ENCODE measurements around the gene KLHL40. TPM values are rescaled to one million over a fixed set of nuclear protein-coding genes. Genes with fewer than 3 reads are reported as not detected.

The KLHL40 gene
- total RNA-seq, 3 donors from 2014 or later (not counting 1 experiment from before 2014, with no cell fraction given) = not detected

DNA sequence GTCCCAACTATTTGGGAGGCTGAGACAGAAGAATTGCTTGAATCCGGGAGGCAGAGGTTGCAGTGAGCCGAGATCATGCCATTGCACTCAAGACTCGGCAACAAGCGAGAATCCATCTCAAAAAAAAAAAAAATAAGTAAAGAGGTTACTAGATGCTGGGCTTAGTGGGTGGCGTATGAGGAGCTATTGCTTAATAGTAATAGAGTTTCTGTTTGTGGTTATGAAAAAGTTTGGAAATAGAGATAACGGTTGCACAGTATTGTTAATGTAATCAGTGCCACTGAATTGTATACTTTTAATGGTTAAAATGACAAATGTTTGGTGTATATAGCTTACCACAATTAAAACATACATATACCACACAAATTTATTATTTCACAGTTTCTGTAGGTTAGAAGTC, 32.0 kb downstream of the KLHL40 start:
- no peaks in the 10 kb centered on the region for H3K9me3 ChIP-seq (ENCODE audit: control insufficient read depth, insufficient read depth, low read length)
- ATAC-seq = no peak
- Mint-ChIP-seq H3K27me3 (ENCODE audit: low read depth in 2 of 2) (peaks cover 12 to 26% of the 10 kb centered on the region in 2 donors), H3K9me3 (no peaks in the 10 kb centered on the region), H3K36me3 (no peaks in the 10 kb centered on the region), H3K4me1 (no peaks in the 10 kb centered on the region), H3K27ac (no peak overlapping the region), H3K4me3 (no peak overlapping the region)
- no peaks in the 10 kb centered on the region for H3K36me3 ChIP-seq (ENCODE audit: control insufficient read depth, insufficient read depth, low read length)
- intact Hi-C loops (cut with micrococcal nuclease) = no loop called here
- no peak overlapping the region for H3K4me3 ChIP-seq (ENCODE audit: low read length)
- 84% methylated on average over 6 of the region's 6 CpGs for WGBS (ENCODE audit: insufficient coverage)
- H3K27ac ChIP-seq (ENCODE audit: low read length) = no peak overlapping the region
- H3K4me1 ChIP-seq (ENCODE audit: control insufficient read depth, insufficient read depth, low read length) = no peaks in the 10 kb centered on the region
- TF ChIP-seq CTCF (IDR thresholded peaks at IDR 0.05) = no peak
- H3K27me3 ChIP-seq (ENCODE audit: control insufficient read depth, insufficient read depth, low read length) = no peaks in the 10 kb centered on the region
- no peak for DNase-seq

- intact Hi-C loops (cut with micrococcal nuclease) = no loop called here
- H3K36me3 Mint-ChIP-seq = no peaks in the 10 kb centered on the region
- no peaks in the 10 kb centered on the region for H3K4me1 ChIP-seq (ENCODE audit: control insufficient read depth, insufficient read depth, low read length)
- H3K27me3 Mint-ChIP-seq (ENCODE audit: low read depth in 2 of 2) = peaks cover 16 to 31% of the 10 kb centered on the region in 2 donors
- no peak overlapping the region for H3K4me3 ChIP-seq (ENCODE audit: low read length)
- TF ChIP-seq CTCF (IDR thresholded peaks at IDR 0.05) = no peak
- 94% methylated on average over 4 of the region's 5 CpGs for WGBS (ENCODE audit: insufficient coverage)
- H3K9me3 Mint-ChIP-seq = no peaks in the 10 kb centered on the region
- no peak overlapping the region for H3K27ac ChIP-seq (ENCODE audit: low read length)
- H3K36me3 ChIP-seq (ENCODE audit: control insufficient read depth, insufficient read depth, low read length) = no peaks in the 10 kb centered on the region
- no peak overlapping the region for H3K4me3 Mint-ChIP-seq
- DNase-seq = no peak
- H3K4me1 Mint-ChIP-seq = no peaks in the 10 kb centered on the region
- ATAC-seq = no peak
- H3K9me3 ChIP-seq (ENCODE audit: control insufficient read depth, insufficient read depth, low read length) = no peaks in the 10 kb centered on the region
- H3K27ac Mint-ChIP-seq = no peak overlapping the region
- no peaks in the 10 kb centered on the region for H3K27me3 ChIP-seq (ENCODE audit: control insufficient read depth, insufficient read depth, low read length)
These were observed 33.0 kb downstream of the KLHL40 start for GRCh38 chr3:42718338-42718737.

DNA sequence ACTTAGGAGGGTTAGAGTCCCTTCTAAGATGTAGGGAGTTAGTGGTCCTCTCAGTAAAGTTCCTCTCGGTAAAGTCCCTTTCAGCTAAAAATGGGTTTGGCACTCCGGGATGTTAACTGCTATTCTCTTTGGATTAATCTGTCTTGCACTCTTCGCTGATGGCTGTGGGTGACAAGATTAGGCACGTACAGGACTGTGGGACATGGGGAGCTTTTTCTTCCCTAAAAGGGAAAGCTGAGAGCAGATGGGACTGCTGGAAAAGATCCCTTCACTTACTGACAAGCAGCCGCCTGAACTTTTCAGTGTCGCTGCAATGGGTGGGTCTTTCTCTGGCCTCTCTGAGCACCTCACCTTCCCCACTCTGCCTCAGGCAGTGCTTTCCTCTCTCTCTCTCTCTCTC, 33.7 kb downstream of the KLHL40 start:
- Histone ChIP-seq H3K27me3 (ENCODE audit: control insufficient read depth, insufficient read depth, low read length) (no peaks in the 10 kb centered on the region), H3K27ac (ENCODE audit: low read length) (no peak overlapping the region), H3K36me3 (ENCODE audit: control insufficient read depth, insufficient read depth, low read length) (no peaks in the 10 kb centered on the region), H3K4me1 (ENCODE audit: control insufficient read depth, insufficient read depth, low read length) (no peaks in the 10 kb centered on the region), H3K4me3 (ENCODE audit: low read length) (no peak overlapping the region), H3K9me3 (ENCODE audit: control insufficient read depth, insufficient read depth, low read length) (no peaks in the 10 kb centered on the region)
- ATAC-seq (no peak), DNase-seq (no peak)
- Mint-ChIP-seq H3K4me1 (no peaks in the 10 kb centered on the region), H3K27me3 (ENCODE audit: low read depth in 2 of 2) (peaks cover 17 to 33% of the 10 kb centered on the region in 2 donors), H3K36me3 (no peaks in the 10 kb centered on the region), H3K27ac (no peak overlapping the region), H3K9me3 (no peaks in the 10 kb centered on the region), H3K4me3 (no peak overlapping the region)
- intact Hi-C loops (cut with micrococcal nuclease) = no loop called here
- 94% methylated on average over 6 of the region's 6 CpGs for WGBS (ENCODE audit: insufficient coverage)
- no peak for TF ChIP-seq CTCF (IDR thresholded peaks at IDR 0.05)

GRCh38 chr3:42720126-42720525, 34.8 kb downstream of the KLHL40 start:
- TF ChIP-seq CTCF (IDR thresholded peaks at IDR 0.05) = no peak
- intact Hi-C loops (cut with micrococcal nuclease) = no loop called here
- Histone ChIP-seq H3K27ac (ENCODE audit: low read length) (no peak overlapping the region), H3K27me3 (ENCODE audit: control insufficient read depth, insufficient read depth, low read length) (no peaks in the 10 kb centered on the region), H3K9me3 (ENCODE audit: control insufficient read depth, insufficient read depth, low read length) (no peaks in the 10 kb centered on the region), H3K4me3 (ENCODE audit: low read length) (no peak overlapping the region), H3K4me1 (ENCODE audit: control insufficient read depth, insufficient read depth, low read length) (no peaks in the 10 kb centered on the region), H3K36me3 (ENCODE audit: control insufficient read depth, insufficient read depth, low read length) (no peaks in the 10 kb centered on the region)
- Mint-ChIP-seq H3K9me3 (no peaks in the 10 kb centered on the region), H3K27ac (no peak overlapping the region), H3K36me3 (no peaks in the 10 kb centered on the region), H3K4me3 (no peak overlapping the region), H3K27me3 (ENCODE audit: low read depth in 2 of 2) (peaks cover 17 to 38% of the 10 kb centered on the region in 2 donors), H3K4me1 (no peaks in the 10 kb centered on the region)
- DNase-seq = no peak
- ATAC-seq = no peak
- WGBS (ENCODE audit: insufficient coverage) = 96% methylated on average over 4 of the region's 4 CpGs
